Nephron progenitor cell (in vitro differentiated cells): ENCODE results near the gene STS.

ENCODE experiments used
- DNase-seq: peaks from one replicate; pipeline ENCODE4 v3.0.0; 2021
- H3K27ac Mint-ChIP-seq: 2 replicates; pipeline ENCODE4 v1.8.0; 2021; ENCODE audit warnings: mild to moderate bottlenecking, moderate library complexity, mixed read lengths
- H3K27me3 Mint-ChIP-seq: 2 replicates; pipeline ENCODE4 v1.8.0; 2021; ENCODE audit warnings: mild to moderate bottlenecking, low read depth, mixed read lengths; ENCODE audit not compliant: poor library complexity
- H3K36me3 Mint-ChIP-seq: 2 replicates; pipeline ENCODE4 v1.8.0; 2021; ENCODE audit warnings: low read depth, mixed read lengths
- H3K4me1 Mint-ChIP-seq: 2 replicates; pipeline ENCODE4 v1.8.0; 2021; ENCODE audit warnings: mixed read lengths
- H3K4me3 Mint-ChIP-seq: 2 replicates; pipeline ENCODE4 v1.8.0; 2021; ENCODE audit warnings: mild to moderate bottlenecking, moderate library complexity, mixed read lengths
- H3K9me3 Mint-ChIP-seq: 2 replicates; pipeline ENCODE4 v1.8.0; 2021; ENCODE audit warnings: mild to moderate bottlenecking, moderate library complexity, mixed read lengths
- CTCF ChIP-seq: fragments of 200-600 bp; sonication (generic); IDR thresholded peaks from 2 replicates; pipeline ENCODE4 v1.5.0; 2021; ENCODE audit warnings: antibody characterized with exemption

The STS gene

GRCh38 chrX:7188672-7189071 lies 41.2 kb downstream of the STS start:
- TF ChIP-seq CTCF = no peak
- no peak for DNase-seq
- H3K4me1 Mint-ChIP-seq = no peaks in the 10 kb centered on the region
- H3K27me3 Mint-ChIP-seq = no peaks in the 10 kb centered on the region
- no peak overlapping the region for H3K4me3 Mint-ChIP-seq
- peaks cover 5% of the 10 kb centered on the region for H3K36me3 Mint-ChIP-seq
- peaks cover 4% of the 10 kb centered on the region for H3K9me3 Mint-ChIP-seq
- H3K27ac Mint-ChIP-seq = no peak overlapping the region

GRCh38 chrX:7190157-7190556 lies 42.6 kb downstream of the STS start:
- no peak for TF ChIP-seq CTCF
- H3K27ac Mint-ChIP-seq = no peak overlapping the region
- H3K9me3 Mint-ChIP-seq = peaks cover 4% of the 10 kb centered on the region
- no peak overlapping the region for H3K4me3 Mint-ChIP-seq
- peaks cover 5% of the 10 kb centered on the region for H3K36me3 Mint-ChIP-seq
- H3K27me3 Mint-ChIP-seq = no peaks in the 10 kb centered on the region
- no peaks in the 10 kb centered on the region for H3K4me1 Mint-ChIP-seq
- DNase-seq = no peak

GRCh38 chrX:7191681-7192110 lies 44.2 kb downstream of the STS start:
- no peak overlapping the region for H3K4me3 Mint-ChIP-seq
- peaks cover 5% of the 10 kb centered on the region for H3K36me3 Mint-ChIP-seq
- H3K4me1 Mint-ChIP-seq = no peaks in the 10 kb centered on the region
- H3K27ac Mint-ChIP-seq = no peak overlapping the region
- no peaks in the 10 kb centered on the region for H3K27me3 Mint-ChIP-seq
- TF ChIP-seq CTCF = no peak
- DNase-seq = no peak
- peaks cover 4% of the 10 kb centered on the region for H3K9me3 Mint-ChIP-seq

- TF ChIP-seq CTCF = no peak
- H3K9me3 Mint-ChIP-seq = peaks cover 4% of the 10 kb centered on the region
- DNase-seq = no peak
- H3K27me3 Mint-ChIP-seq = no peaks in the 10 kb centered on the region
- H3K27ac Mint-ChIP-seq = no peak overlapping the region
- no peak overlapping the region for H3K4me3 Mint-ChIP-seq
- peaks cover 5% of the 10 kb centered on the region for H3K36me3 Mint-ChIP-seq
- H3K4me1 Mint-ChIP-seq = peaks cover 1% of the 10 kb centered on the region
These were observed 45.4 kb downstream of the STS start for GRCh38 chrX:7192871-7193270.

GRCh38 chrX:7194606-7195005 lies 47.1 kb downstream of the STS start:
- DNase-seq = no peak
- Mint-ChIP-seq H3K27ac (no peak overlapping the region), H3K4me3 (no peak overlapping the region), H3K4me1 (peaks cover 5% of the 10 kb centered on the region), H3K9me3 (peaks cover 3% of the 10 kb centered on the region), H3K27me3 (no peaks in the 10 kb centered on the region), H3K36me3 (peaks cover 3% of the 10 kb centered on the region)
- TF ChIP-seq CTCF = no peak
